IMR-90 (cell line): ENCODE measurements around the gene ABL2.

ENCODE experiments used
- CTCF ChIP-seq: conservative IDR thresholded peaks from 2 replicates; pipeline ENCODE4 v1.5.1; 2012; ENCODE audit warnings: mild to moderate bottlenecking, low read depth, low read length, improper control_type of control experiment
- POLR2A ChIP-seq: IDR thresholded peaks from 2 replicates; pipeline ENCODE4 v1.6.1; 2012; ENCODE audit warnings: mild to moderate bottlenecking, low read depth, low read length
- RAD21 ChIP-seq: IDR thresholded peaks from 2 replicates; pipeline ENCODE4 v1.6.1; 2012; ENCODE audit warnings: low read length, improper control_type of control experiment
- RCOR1 ChIP-seq: IDR thresholded peaks from 2 replicates; pipeline ENCODE4 v1.6.1; 2012; ENCODE audit warnings: mild to moderate bottlenecking, low read length, improper control_type of control experiment; ENCODE audit not compliant: insufficient replicate concordance
- RFX5 ChIP-seq: IDR thresholded peaks from 2 replicates; pipeline ENCODE4 v1.8.0; 2012; ENCODE audit warnings: low read depth, mild to moderate bottlenecking, low read length, moderate library complexity
- SMC3 ChIP-seq: fragments of 150-350 bp; IDR thresholded peaks from 2 replicates; pipeline ENCODE4 v1.6.1; 2016; ENCODE audit warnings: low read depth, mild to moderate bottlenecking, antibody characterized with exemption, low read length, moderate library complexity

DNA sequence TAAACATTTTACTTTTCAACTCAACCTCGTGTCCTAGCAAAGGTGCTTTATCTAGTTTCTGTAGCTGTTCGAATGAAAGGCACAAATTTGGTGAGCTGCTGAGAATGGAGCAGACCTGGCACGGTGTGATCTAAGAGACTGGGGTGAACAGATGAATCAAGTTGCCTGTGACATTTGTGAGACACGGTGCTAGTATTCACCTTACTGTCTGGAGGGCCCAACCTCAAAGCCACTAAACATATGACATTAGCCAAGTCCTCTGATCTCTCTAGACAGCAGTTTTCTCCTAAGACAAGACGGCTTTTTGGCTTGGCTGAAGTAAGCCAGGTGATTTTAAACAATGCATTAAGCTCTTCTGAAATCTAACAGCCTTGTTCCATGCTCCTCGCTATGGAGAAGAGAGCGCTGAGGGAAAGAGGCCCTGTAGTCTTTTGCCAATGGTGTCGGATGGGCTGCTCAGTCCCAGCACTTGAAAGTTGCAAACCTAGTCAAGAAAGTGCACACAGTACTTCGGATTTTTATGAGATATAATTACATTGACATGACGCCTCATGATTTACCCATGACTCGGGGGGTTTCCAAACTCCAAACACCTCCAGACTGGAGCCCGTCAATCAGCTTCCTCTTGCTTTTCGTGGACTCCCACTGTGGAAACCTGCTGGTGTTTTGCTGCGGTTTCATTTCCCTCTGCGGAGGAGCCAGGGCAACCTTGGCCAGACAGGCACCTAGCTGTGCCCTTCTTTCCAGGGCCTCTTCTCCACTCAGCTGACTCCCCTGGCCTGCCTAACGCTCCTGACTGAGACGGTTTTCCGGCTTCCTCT is 148.4 kb downstream of the ABL2 start:
- TF ChIP-seq RAD21 (no peak), RFX5 (no peak), CTCF (no peak), RCOR1 (no peak), POLR2A (no peak), SMC3 (no peak)
